ENCODE results near the gene MT1A. TPM values are rescaled to one million over a fixed set of nuclear protein-coding genes. Genes with fewer than 3 reads are reported as not detected.
"Not testable (repeated sequence)": the region's sequence is repeated elsewhere in the genome, so short reads cannot be mapped to it uniquely, and the experiment has no call there.

Gene MT1A
- total RNA-seq, 1 donor from 2014 or later: not detected

GRCh38 chr16:56672761-56673536 is 34.5 kb downstream of the MT1A start:
- H3K36me3 Mint-ChIP-seq (ENCODE audit: unreplicated experiment): no peaks in the 10 kb centered on the region
- no peak for DNase-seq (ENCODE audit: extremely low spot score, unreplicated experiment)
- no peak overlapping the region for H3K27ac Mint-ChIP-seq (ENCODE audit: unreplicated experiment)
- peaks cover 27% of the 10 kb centered on the region for H3K27me3 Mint-ChIP-seq (ENCODE audit: unreplicated experiment)
- no peaks in the 10 kb centered on the region for H3K9me3 Mint-ChIP-seq (ENCODE audit: unreplicated experiment)
- H3K4me3 Mint-ChIP-seq (ENCODE audit: unreplicated experiment): no peak overlapping the region
- no peak for TF ChIP-seq CTCF (IDR thresholded peaks at IDR 0.05)
- peaks cover 9% of the 10 kb centered on the region for H3K4me1 Mint-ChIP-seq (ENCODE audit: unreplicated experiment)

GRCh38 chr16:56673921-56674320 is 35.5 kb downstream of the MT1A start:
- H3K4me1 Mint-ChIP-seq (ENCODE audit: unreplicated experiment): peaks cover 9% of the 10 kb centered on the region
- DNase-seq (ENCODE audit: extremely low spot score, unreplicated experiment): no peak

DNA sequence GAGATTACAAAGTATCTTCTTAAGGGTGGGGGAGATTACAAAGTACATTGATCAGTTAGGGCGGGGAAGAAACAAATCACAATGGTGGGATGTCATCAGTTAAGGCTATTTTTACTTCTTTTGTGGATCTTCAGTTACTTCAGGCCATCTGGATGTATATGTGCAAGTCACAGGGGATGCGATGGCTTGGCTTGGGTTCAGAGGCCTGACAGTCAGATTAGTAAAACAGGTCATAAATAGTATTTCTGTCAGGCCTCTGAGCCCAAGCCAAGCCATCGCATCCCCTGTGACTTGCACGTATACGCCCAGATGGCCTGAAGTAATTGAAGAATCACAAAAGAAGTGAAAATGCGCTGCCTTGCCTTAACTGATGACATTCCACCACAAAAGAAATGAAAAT is 36.1 kb downstream of the MT1A start:
- not testable (repeated sequence) for DNase-seq (ENCODE audit: extremely low spot score, unreplicated experiment); H3K27ac Mint-ChIP-seq (ENCODE audit: unreplicated experiment); H3K36me3 Mint-ChIP-seq (ENCODE audit: unreplicated experiment); H3K4me1 Mint-ChIP-seq (ENCODE audit: unreplicated experiment); H3K9me3 Mint-ChIP-seq (ENCODE audit: unreplicated experiment); H3K4me3 Mint-ChIP-seq (ENCODE audit: unreplicated experiment)
- peaks cover 16% of the 10 kb centered on the region for H3K27me3 Mint-ChIP-seq (ENCODE audit: unreplicated experiment)

More at GRCh38 chr16:56673921-56674320, 35.5 kb downstream of the MT1A start:
- no peak overlapping the region for H3K27ac Mint-ChIP-seq (ENCODE audit: unreplicated experiment)
- H3K27me3 Mint-ChIP-seq (ENCODE audit: unreplicated experiment): peaks cover 19% of the 10 kb centered on the region
- no peaks in the 10 kb centered on the region for H3K9me3 Mint-ChIP-seq (ENCODE audit: unreplicated experiment)
- H3K4me3 Mint-ChIP-seq (ENCODE audit: unreplicated experiment): no peak overlapping the region
- no peaks in the 10 kb centered on the region for H3K36me3 Mint-ChIP-seq (ENCODE audit: unreplicated experiment)
- TF ChIP-seq CTCF (IDR thresholded peaks at IDR 0.05): peak; percentile 70

- H3K9me3 Mint-ChIP-seq (ENCODE audit: unreplicated experiment): no peaks in the 10 kb centered on the region
- peaks cover 16% of the 10 kb centered on the region for H3K27me3 Mint-ChIP-seq (ENCODE audit: unreplicated experiment)
- H3K4me3 Mint-ChIP-seq (ENCODE audit: unreplicated experiment): peak overlapping the region; percentile 35
- no peak for TF ChIP-seq CTCF (IDR thresholded peaks at IDR 0.05)
- H3K4me1 Mint-ChIP-seq (ENCODE audit: unreplicated experiment): peaks cover 9% of the 10 kb centered on the region
- DNase-seq (ENCODE audit: extremely low spot score, unreplicated experiment): no peak
- no peak overlapping the region for H3K27ac Mint-ChIP-seq (ENCODE audit: unreplicated experiment)
- H3K36me3 Mint-ChIP-seq (ENCODE audit: unreplicated experiment): no peaks in the 10 kb centered on the region
Measured at GRCh38 chr16:56675685-56676210, 37.3 kb downstream of the MT1A start.

DNA sequence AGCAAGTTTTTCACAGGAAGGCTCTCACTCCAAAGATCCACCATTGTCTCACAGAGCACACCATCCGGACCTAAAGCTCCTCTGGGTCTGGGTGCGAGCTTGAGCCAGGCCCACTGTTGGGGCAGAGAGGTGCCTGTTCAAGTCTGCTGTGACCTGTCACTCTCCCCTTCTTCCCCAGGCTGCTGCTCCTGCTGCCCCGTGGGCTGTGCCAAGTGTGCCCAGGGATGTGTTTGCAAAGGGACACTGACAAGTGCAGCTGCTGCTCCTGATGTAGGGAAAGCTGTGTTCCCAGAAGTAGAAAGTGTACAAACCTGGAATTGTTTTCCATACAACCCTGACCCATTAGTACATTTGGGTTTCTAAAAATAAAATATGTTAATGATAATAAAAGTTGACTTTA is 39.0 kb downstream of the MT1A start:
- DNase-seq (ENCODE audit: extremely low spot score, unreplicated experiment): no peak
- H3K4me1 Mint-ChIP-seq (ENCODE audit: unreplicated experiment): peaks cover 16% of the 10 kb centered on the region
- no peaks in the 10 kb centered on the region for H3K9me3 Mint-ChIP-seq (ENCODE audit: unreplicated experiment)
- no peak overlapping the region for H3K4me3 Mint-ChIP-seq (ENCODE audit: unreplicated experiment)
- no peaks in the 10 kb centered on the region for H3K36me3 Mint-ChIP-seq (ENCODE audit: unreplicated experiment)
- TF ChIP-seq CTCF (IDR thresholded peaks at IDR 0.05): no peak
- peaks cover 10% of the 10 kb centered on the region for H3K27me3 Mint-ChIP-seq (ENCODE audit: unreplicated experiment)
- no peak overlapping the region for H3K27ac Mint-ChIP-seq (ENCODE audit: unreplicated experiment)

Measured in osteocyte (in vitro differentiated cells).